Measurements from ENCODE around the gene SV2C. TPM values are rescaled to one million over a fixed set of nuclear protein-coding genes. Genes with fewer than 3 reads are reported as not detected.

The SV2C gene
- total and polyA plus RNA-seq, 2 donors (not counting 1 experiment from before 2014, with no cell fraction given), result not detected

DNA sequence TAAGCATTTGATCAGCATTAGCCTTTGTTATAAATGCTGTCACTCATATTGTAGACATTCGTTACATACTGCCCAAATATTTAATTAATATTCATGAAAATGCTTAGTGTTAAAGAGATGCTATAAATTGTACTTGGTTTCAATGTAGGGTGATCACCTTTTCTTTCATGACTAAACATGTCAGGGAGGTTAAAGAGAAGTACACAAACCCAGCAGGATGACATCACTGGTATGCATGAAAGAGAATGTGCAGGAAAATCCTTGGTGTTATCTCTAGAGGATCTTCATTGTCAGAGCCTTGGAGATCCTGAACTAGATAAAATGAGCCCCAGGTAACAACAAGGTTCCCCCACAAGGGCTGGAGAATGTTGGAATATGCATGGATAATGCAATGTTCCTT is 33.0 kb upstream of the SV2C start:
- Histone ChIP-seq H3K4me1 (ENCODE audit: control insufficient read depth, extremely low read depth, insufficient read depth, low read length) (no peaks in the 10 kb centered on the region), H3K4me3 (replicated peaks in 1 of 4; ENCODE audit: control extremely low read depth in 1 of 4, insufficient read depth in 1 of 4, low read depth in 3 of 4, low read length in 4 of 4) (no peak overlapping the region), H4K20me1 (ENCODE audit: control insufficient read depth, extremely low read depth, insufficient read depth, low read length) (no peaks in the 10 kb centered on the region), H3K4me2 (ENCODE audit: extremely low read depth, insufficient read depth, low read length) (no peak overlapping the region), H3K36me3 (ENCODE audit: control insufficient read depth, insufficient read depth, low read length) (no peaks in the 10 kb centered on the region), H3K27ac (ENCODE audit: insufficient read depth, low read length) (no peak overlapping the region), H2AFZ (ENCODE audit: low read length) (no peak overlapping the region), H3K27me3 (ENCODE audit: control insufficient read depth, insufficient read depth, low read length) (no peaks in the 10 kb centered on the region), H3K9ac (ENCODE audit: insufficient read depth, low read length) (no peak overlapping the region), H3K9me3 (ENCODE audit: control insufficient read depth, insufficient read depth, low read depth, low read length) (no peaks in the 10 kb centered on the region), H3K79me2 (ENCODE audit: control insufficient read depth, insufficient read depth, low read length) (no peaks in the 10 kb centered on the region)
- no peak for DNase-seq (ENCODE audit: low read depth in 2 of 2)
- no peak for TF ChIP-seq EZH2 (IDR thresholded peaks at IDR 0.05; ENCODE audit: low read length, missing control alignments)
- TF ChIP-seq, protein P1, sequence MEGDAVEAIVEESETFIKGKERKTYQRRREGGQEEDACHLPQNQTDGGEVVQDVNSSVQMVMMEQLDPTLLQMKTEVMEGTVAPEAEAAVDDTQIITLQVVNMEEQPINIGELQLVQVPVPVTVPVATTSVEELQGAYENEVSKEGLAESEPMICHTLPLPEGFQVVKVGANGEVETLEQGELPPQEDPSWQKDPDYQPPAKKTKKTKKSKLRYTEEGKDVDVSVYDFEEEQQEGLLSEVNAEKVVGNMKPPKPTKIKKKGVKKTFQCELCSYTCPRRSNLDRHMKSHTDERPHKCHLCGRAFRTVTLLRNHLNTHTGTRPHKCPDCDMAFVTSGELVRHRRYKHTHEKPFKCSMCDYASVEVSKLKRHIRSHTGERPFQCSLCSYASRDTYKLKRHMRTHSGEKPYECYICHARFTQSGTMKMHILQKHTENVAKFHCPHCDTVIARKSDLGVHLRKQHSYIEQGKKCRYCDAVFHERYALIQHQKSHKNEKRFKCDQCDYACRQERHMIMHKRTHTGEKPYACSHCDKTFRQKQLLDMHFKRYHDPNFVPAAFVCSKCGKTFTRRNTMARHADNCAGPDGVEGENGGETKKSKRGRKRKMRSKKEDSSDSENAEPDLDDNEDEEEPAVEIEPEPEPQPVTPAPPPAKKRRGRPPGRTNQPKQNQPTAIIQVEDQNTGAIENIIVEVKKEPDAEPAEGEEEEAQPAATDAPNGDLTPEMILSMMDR (conservative IDR thresholded peaks at IDR 0.05 in 1 of 2, IDR thresholded peaks at IDR 0.05 in 1 of 2; ENCODE audit: low read depth in 1 of 2, low read length in 2 of 2), result no peak

DNA sequence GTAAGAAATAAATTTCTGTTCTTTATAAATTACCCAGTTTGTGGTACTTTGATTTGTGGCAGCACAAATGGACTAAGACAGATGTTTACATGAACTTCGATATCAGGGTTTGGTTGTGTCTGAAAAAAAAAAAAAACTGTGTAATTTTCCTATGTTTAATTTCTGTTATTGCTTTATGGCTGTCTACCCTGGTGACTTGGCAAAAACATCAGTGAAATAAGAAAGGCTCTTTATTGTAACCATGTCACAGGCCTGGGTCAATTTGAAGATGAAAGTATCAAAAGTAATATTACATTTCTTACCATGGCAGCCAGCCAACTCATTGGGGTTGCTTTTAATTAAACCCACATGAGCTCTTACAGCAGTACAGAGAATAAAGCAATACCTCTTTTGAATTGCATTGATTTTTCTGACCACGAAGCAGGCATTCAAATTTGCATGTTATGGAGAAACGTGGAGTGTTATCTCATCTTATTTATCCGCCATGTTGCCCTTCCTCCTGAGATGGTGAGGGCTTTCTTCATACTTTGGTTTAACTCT is 20.6 kb upstream of the SV2C start:
- H3K9me3 ChIP-seq (ENCODE audit: control insufficient read depth, insufficient read depth, low read depth, low read length), result no peaks in the 10 kb centered on the region
- H2AFZ ChIP-seq (ENCODE audit: low read length), result no peak overlapping the region
- H3K4me3 ChIP-seq (replicated peaks in 1 of 4; ENCODE audit: control extremely low read depth in 1 of 4, insufficient read depth in 1 of 4, low read depth in 3 of 4, low read length in 4 of 4), result no peak overlapping the region
- TF ChIP-seq, protein P1 (conservative IDR thresholded peaks at IDR 0.05 in 1 of 2, IDR thresholded peaks at IDR 0.05 in 1 of 2; ENCODE audit: low read depth in 1 of 2, low read length in 2 of 2), result no peak
- TF ChIP-seq EZH2 (IDR thresholded peaks at IDR 0.05; ENCODE audit: low read length, missing control alignments), result no peak
- no peaks in the 10 kb centered on the region for H3K36me3 ChIP-seq (ENCODE audit: control insufficient read depth, insufficient read depth, low read length)
- H3K4me2 ChIP-seq (ENCODE audit: extremely low read depth, insufficient read depth, low read length), result no peak overlapping the region
- no peaks in the 10 kb centered on the region for H3K27me3 ChIP-seq (ENCODE audit: control insufficient read depth, insufficient read depth, low read length)
- DNase-seq (ENCODE audit: low read depth in 2 of 2), result no peak
- no peaks in the 10 kb centered on the region for H3K4me1 ChIP-seq (ENCODE audit: control insufficient read depth, extremely low read depth, insufficient read depth, low read length)
- H3K79me2 ChIP-seq (ENCODE audit: control insufficient read depth, insufficient read depth, low read length), result no peaks in the 10 kb centered on the region
- H3K27ac ChIP-seq (ENCODE audit: insufficient read depth, low read length), result no peak overlapping the region
- H4K20me1 ChIP-seq (ENCODE audit: control insufficient read depth, extremely low read depth, insufficient read depth, low read length), result no peaks in the 10 kb centered on the region
- H3K9ac ChIP-seq (ENCODE audit: insufficient read depth, low read length), result no peak overlapping the region

DNA sequence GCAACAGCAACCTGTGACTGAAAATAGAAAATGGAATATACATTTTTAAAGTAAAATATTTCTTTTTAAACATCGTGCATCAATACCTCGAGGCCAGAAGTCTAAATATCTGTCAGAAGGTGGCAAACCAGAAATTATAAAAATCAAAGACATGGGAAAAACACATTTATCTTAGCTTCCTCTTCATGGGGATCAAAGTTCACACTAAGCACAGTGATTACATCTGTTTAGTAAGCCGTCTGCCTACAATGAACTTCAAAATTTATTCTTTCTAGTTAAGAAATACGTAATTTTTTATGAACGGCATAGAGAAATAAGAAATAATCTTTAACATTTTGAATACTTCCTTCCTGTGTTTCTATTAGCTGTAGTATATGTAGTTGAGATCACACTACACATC is 17.9 kb upstream of the SV2C start:
- Histone ChIP-seq H3K9ac (ENCODE audit: insufficient read depth, low read length) (no peak overlapping the region), H2AFZ (ENCODE audit: low read length) (no peak overlapping the region), H3K4me1 (ENCODE audit: control insufficient read depth, extremely low read depth, insufficient read depth, low read length) (no peaks in the 10 kb centered on the region), H4K20me1 (ENCODE audit: control insufficient read depth, extremely low read depth, insufficient read depth, low read length) (no peaks in the 10 kb centered on the region), H3K4me2 (ENCODE audit: extremely low read depth, insufficient read depth, low read length) (no peak overlapping the region), H3K4me3 (replicated peaks in 1 of 4; ENCODE audit: control extremely low read depth in 1 of 4, insufficient read depth in 1 of 4, low read depth in 3 of 4, low read length in 4 of 4) (no peak overlapping the region), H3K79me2 (ENCODE audit: control insufficient read depth, insufficient read depth, low read length) (no peaks in the 10 kb centered on the region), H3K9me3 (ENCODE audit: control insufficient read depth, insufficient read depth, low read depth, low read length) (no peaks in the 10 kb centered on the region), H3K27ac (ENCODE audit: insufficient read depth, low read length) (no peak overlapping the region), H3K36me3 (ENCODE audit: control insufficient read depth, insufficient read depth, low read length) (no peaks in the 10 kb centered on the region), H3K27me3 (ENCODE audit: control insufficient read depth, insufficient read depth, low read length) (no peaks in the 10 kb centered on the region)
- DNase-seq (ENCODE audit: low read depth in 2 of 2), result no peak
- no peak for TF ChIP-seq EZH2 (IDR thresholded peaks at IDR 0.05; ENCODE audit: low read length, missing control alignments)
- TF ChIP-seq, protein P1 (conservative IDR thresholded peaks at IDR 0.05 in 1 of 2, IDR thresholded peaks at IDR 0.05 in 1 of 2; ENCODE audit: low read depth in 1 of 2, low read length in 2 of 2), result no peak

Measured in fibroblast of lung (primary cell).